Calu3 (cell line): ENCODE results near the gene ST7. TPM values are rescaled to one million over a fixed set of nuclear protein-coding genes. Genes with fewer than 3 reads are reported as not detected.
"Not testable (repeated sequence)": the region's sequence is repeated elsewhere in the genome, so short reads cannot be mapped to it uniquely, and the experiment has no call there.

ENCODE experiments used
- BruUV-seq: library from RNA; stranded (reverse); fragments of 400-500 nt; replicated peaks from 2 replicates; lab custom pipeline; 2021; lab: Mats Ljungman, UMichigan
- CTCF ChIA-PET: fragments of 300-600 bp; sonication (Branson Sonifier 250); formaldehyde crosslinking; loops from one replicate; lab custom pipeline; 2022; ENCODE audit warnings: antibody characterized with exemption; lab: Charles Lee
- DNase-seq: peaks from one replicate; pipeline ENCODE4 v3.0.0; 2022
- H3K27ac Mint-ChIP-seq: one replicate; pipeline ENCODE4 v1.8.0; 2022; ENCODE audit warnings: mixed read lengths; ENCODE audit not compliant: unreplicated experiment
- H3K27me3 Mint-ChIP-seq: one replicate; pipeline ENCODE4 v1.8.0; 2022; ENCODE audit warnings: mixed read lengths; ENCODE audit not compliant: unreplicated experiment
- H3K36me3 Mint-ChIP-seq: one replicate; pipeline ENCODE4 v1.8.0; 2022; ENCODE audit warnings: mild to moderate bottlenecking, moderate library complexity, mixed read lengths; ENCODE audit not compliant: insufficient read depth, unreplicated experiment
- H3K4me1 Mint-ChIP-seq: one replicate; pipeline ENCODE4 v1.8.0; 2022; ENCODE audit warnings: mild to moderate bottlenecking, low read depth, mixed read lengths; ENCODE audit not compliant: unreplicated experiment
- H3K4me3 Mint-ChIP-seq: one replicate; pipeline ENCODE4 v1.8.0; 2022; ENCODE audit warnings: mild to moderate bottlenecking, low read depth, moderate library complexity, mixed read lengths; ENCODE audit not compliant: unreplicated experiment
- H3K9me3 Mint-ChIP-seq: one replicate; pipeline ENCODE4 v1.8.0; 2022; ENCODE audit warnings: low read depth, mixed read lengths; ENCODE audit not compliant: unreplicated experiment
- intact Hi-C: fragments of 100-400 bp; cut with micrococcal nuclease; formaldehyde crosslinking; loops from one replicate; pipeline ENCODE4 v1.10.0; 2022; ENCODE audit not compliant: unreplicated experiment
- total RNA-seq: library from RNA; stranded (reverse); gene quantifications from 2 replicates; pipeline ENCODE4 v1.2.3, GENCODE V29; 2022
- TF ChIP-seq, protein P1 (sequence below): fragments of 200-600 bp; IDR thresholded peaks from one replicate; pipeline ENCODE4 v1.8.0; 2022; ENCODE audit warnings: antibody characterized with exemption; ENCODE audit not compliant: unreplicated experiment

The ST7 gene
- total RNA-seq, 1 experiment from 2014 or later, result 17.7 TPM

- Mint-ChIP-seq H3K9me3 (no peaks in the 10 kb centered on the region), H3K27me3 (no peaks in the 10 kb centered on the region), H3K4me1 (no peaks in the 10 kb centered on the region), H3K4me3 (no peak overlapping the region), H3K27ac (no peak overlapping the region), H3K36me3 (no peaks in the 10 kb centered on the region)
- DNase-seq, result no peak
- CTCF ChIA-PET, result interaction anchor here (1.1 kb wide), 1 partner anchor 12 kb away, joined by 3 read pairs; no protein-coding TSS in a partner anchor
- TF ChIP-seq, protein P1, sequence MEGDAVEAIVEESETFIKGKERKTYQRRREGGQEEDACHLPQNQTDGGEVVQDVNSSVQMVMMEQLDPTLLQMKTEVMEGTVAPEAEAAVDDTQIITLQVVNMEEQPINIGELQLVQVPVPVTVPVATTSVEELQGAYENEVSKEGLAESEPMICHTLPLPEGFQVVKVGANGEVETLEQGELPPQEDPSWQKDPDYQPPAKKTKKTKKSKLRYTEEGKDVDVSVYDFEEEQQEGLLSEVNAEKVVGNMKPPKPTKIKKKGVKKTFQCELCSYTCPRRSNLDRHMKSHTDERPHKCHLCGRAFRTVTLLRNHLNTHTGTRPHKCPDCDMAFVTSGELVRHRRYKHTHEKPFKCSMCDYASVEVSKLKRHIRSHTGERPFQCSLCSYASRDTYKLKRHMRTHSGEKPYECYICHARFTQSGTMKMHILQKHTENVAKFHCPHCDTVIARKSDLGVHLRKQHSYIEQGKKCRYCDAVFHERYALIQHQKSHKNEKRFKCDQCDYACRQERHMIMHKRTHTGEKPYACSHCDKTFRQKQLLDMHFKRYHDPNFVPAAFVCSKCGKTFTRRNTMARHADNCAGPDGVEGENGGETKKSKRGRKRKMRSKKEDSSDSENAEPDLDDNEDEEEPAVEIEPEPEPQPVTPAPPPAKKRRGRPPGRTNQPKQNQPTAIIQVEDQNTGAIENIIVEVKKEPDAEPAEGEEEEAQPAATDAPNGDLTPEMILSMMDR, result no peak
- BruUV-seq, result no TSS peak
- intact Hi-C loops, result no loop called here
Measured at GRCh38 chr7:117021986-117022385, 68.7 kb downstream of the ST7 start.

DNA sequence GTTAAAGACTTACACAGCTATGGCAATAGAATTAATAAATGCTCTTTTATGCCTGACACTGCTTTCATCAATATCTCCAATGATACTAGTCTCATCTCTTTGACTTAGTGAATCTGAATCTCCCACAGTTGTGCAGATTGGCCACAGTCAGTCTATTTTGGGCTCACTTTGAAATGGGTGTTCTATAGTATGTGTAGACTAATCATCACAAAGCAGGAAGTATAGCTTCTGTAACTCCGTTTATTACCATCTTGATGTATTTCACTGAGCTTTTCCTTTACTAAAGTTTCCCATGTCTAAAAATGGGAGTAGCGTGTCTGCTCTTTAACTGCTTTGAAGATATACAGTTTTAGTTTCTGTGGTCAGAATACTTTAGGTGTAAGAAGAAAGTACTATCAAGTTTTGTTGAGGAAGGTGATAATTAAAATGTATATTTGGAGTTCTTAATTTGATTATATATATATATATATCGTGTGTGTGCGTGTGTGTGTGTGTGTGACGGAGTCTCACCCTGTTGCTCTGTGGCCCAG lies 70.1 kb downstream of the ST7 start:
- intact Hi-C loops, result no loop called here

DNA sequence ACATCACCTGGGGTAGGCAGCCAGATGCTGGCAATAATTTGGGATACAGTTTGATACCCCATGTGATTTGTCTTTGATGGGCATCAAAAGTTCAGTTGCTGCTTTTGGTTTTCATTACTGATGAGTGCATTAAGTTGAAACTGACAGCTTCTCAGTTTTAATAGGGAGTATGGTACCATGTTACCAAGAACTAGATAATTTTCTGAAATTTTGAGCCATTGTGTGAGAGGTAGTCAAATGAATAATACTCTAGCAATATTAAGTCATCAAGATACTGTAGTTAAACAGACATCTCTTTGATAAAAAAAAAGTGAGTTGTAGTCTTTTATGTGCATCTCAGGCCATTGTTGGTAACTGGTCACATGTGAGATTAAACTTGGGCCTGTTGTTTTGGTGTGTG lies 71.5 kb downstream of the ST7 start:
- CTCF ChIA-PET, result no interaction called here

More for the DNA sequence above, 70.1 kb downstream of the ST7 start:
- no peak for DNase-seq
- Mint-ChIP-seq H3K4me3 (no peak overlapping the region), H3K9me3 (no peaks in the 10 kb centered on the region), H3K36me3 (no peaks in the 10 kb centered on the region), H3K27ac (no peak overlapping the region), H3K27me3 (no peaks in the 10 kb centered on the region), H3K4me1 (no peaks in the 10 kb centered on the region)
- CTCF ChIA-PET, result no interaction called here
- TF ChIP-seq, protein P1, result no peak
- BruUV-seq, result no TSS peak

DNA sequence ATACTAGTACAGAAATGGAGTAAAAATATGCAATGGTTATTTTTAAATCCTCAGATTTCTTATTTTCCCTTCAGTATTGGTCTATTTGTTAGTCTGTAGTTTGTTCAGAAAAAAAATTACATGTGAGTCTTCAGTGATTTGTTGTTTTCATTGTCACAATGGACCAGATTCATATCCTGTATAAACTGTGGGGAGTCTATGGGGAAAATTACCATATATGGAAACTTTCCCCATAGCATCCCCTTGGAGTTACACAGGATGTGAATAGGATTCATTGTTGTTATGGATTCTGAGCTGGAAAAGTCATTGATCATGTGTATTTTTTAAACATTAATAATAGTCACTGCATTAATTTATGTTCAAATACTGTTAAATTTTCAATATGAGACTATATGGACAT lies 72.6 kb downstream of the ST7 start:
- no peak overlapping the region for H3K27ac Mint-ChIP-seq
- H3K9me3 Mint-ChIP-seq, result no peaks in the 10 kb centered on the region
- H3K4me3 Mint-ChIP-seq, result no peak overlapping the region
- TF ChIP-seq, protein P1, result no peak
- no peaks in the 10 kb centered on the region for H3K27me3 Mint-ChIP-seq
- DNase-seq, result no peak
- H3K4me1 Mint-ChIP-seq, result no peaks in the 10 kb centered on the region
- H3K36me3 Mint-ChIP-seq, result no peaks in the 10 kb centered on the region
- intact Hi-C loops, result no loop called here
- CTCF ChIA-PET, result no interaction called here
- BruUV-seq, result no TSS peak

More for the DNA sequence above, 71.5 kb downstream of the ST7 start:
- intact Hi-C loops, result no loop called here
- Mint-ChIP-seq H3K4me3 (no peak overlapping the region), H3K9me3 (no peaks in the 10 kb centered on the region), H3K27me3 (no peaks in the 10 kb centered on the region), H3K4me1 (no peaks in the 10 kb centered on the region), H3K27ac (no peak overlapping the region), H3K36me3 (no peaks in the 10 kb centered on the region)
- TF ChIP-seq, protein P1, result no peak
- no peak for DNase-seq
- no TSS peak for BruUV-seq

DNA sequence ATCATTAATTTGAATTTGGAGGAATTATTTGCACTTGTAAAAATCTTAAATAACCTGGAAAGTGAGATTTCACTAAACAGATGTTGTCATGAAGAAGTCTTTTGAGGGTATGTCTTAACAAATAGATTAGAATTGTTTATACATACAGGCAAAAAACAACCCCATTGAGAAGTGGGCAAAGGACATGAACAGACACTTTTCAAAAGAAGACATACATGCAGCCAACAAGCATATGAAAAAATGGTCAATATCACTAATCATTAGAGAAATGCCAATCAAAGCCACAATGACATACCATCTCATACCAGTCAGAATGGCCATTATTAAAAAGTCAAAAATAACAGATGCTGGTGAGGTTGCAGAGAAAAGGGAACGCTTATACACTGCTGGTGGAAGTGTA lies 77.0 kb downstream of the ST7 start:
- H3K27ac Mint-ChIP-seq, H3K36me3 Mint-ChIP-seq, BruUV-seq, intact Hi-C loops, H3K4me3 Mint-ChIP-seq, DNase-seq, H3K4me1 Mint-ChIP-seq, CTCF ChIA-PET, H3K27me3 Mint-ChIP-seq, H3K9me3 Mint-ChIP-seq: not testable (repeated sequence)

- H3K27me3 Mint-ChIP-seq, intact Hi-C loops, DNase-seq, BruUV-seq, H3K36me3 Mint-ChIP-seq, H3K4me3 Mint-ChIP-seq, H3K4me1 Mint-ChIP-seq, H3K27ac Mint-ChIP-seq, H3K9me3 Mint-ChIP-seq, CTCF ChIA-PET: not testable (repeated sequence)
Measured at GRCh38 chr7:117030793-117031192, 77.5 kb downstream of the ST7 start.
